ENCODE data around the gene ZNF423. TPM values are rescaled to one million over a fixed set of nuclear protein-coding genes. Genes with fewer than 3 reads are reported as not detected.

The ZNF423 gene
- total and polyA plus RNA-seq, 2 experiments from 2014 or later, result 14.9 to 41.8 TPM

DNA sequence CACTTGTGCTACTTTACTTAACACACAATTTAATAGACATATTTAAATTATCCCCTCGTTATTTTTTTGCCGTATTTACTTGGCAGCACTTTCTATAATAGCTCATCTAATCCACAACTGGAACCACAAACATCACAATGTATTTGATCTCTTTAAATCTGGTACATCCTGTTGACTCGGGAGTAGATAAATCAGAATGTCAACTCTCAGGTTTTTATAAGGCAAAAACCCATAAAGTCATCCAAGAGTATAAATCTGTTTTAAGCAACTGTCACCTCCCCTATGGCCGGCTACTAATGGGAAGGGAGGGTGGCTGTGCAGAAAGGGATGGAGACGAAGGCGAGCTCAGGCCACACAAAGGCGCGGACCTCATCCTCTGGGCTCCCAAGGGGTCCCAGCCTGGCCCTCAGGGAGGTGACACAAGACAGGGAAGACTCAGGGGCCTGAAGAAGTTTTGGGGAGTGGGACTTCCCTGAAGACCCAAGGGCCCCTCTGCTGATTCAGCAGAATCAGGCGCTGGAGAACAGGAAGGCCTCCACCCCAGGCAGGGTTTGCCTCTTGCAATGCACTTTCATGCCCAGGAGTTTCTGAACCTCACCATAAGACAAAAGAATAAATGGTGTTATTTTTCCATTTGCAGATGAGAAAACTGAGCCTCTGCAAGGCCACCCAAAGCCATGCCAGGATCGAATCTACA lies 122.5 kb downstream of the ZNF423 start:
- 0 out of 2 replicates have a peak, but pooled peaks cover 3% of the 10 kb centered on the region for H3K79me2 ChIP-seq (replicated peaks; ENCODE audit: insufficient read depth)
- peaks cover 14% of the 10 kb centered on the region for H3K9me3 Mint-ChIP-seq
- peaks cover 8% of the 10 kb centered on the region; the same call in 1 of the 2 replicates for H3K4me1 ChIP-seq (ENCODE audit: insufficient read depth)
- no peak overlapping the region for H3K4me2 ChIP-seq
- no peaks in the 10 kb centered on the region for H3K9me2 ChIP-seq (ENCODE audit: insufficient read depth)
- ATAC-seq, result no peak
- H2AFZ ChIP-seq, result no peak overlapping the region
- H3K27ac Mint-ChIP-seq, result no peak overlapping the region
- peaks cover 25% of the 10 kb centered on the region for H3K36me3 Mint-ChIP-seq (ENCODE audit: low read depth)
- H3K27me3 Mint-ChIP-seq (ENCODE audit: insufficient read depth, low read depth, poor library complexity), result peaks cover 4% of the 10 kb centered on the region
- H3K4me3 Mint-ChIP-seq, result no peak overlapping the region; the same call in 2 of the 3 replicates
- no peak overlapping the region for H3K4me3 ChIP-seq
- no peaks in the 10 kb centered on the region for H3K27me3 ChIP-seq (ENCODE audit: insufficient read depth)
- no peak for DNase-seq (ENCODE audit: low spot score)
- no peak for TF ChIP-seq ZNF462 (CRISPR knock-in tag; IDR thresholded peaks at IDR 0.05)
- TF ChIP-seq ZNF114 (CRISPR knock-in tag; IDR thresholded peaks at IDR 0.05), result no peak
- no peak for TF ChIP-seq POLR2AphosphoS5 (IDR thresholded peaks at IDR 0.05; ENCODE audit: low read depth)
- TF ChIP-seq EZH2 (IDR thresholded peaks at IDR 0.05; ENCODE audit: low read depth, unreplicated experiment), result no peak
- TF ChIP-seq REST (IDR thresholded peaks at IDR 0.05; ENCODE audit: unreplicated experiment), result no peak
- TF ChIP-seq ETS1 (IDR thresholded peaks at IDR 0.05), result no peak
- TF ChIP-seq NANOG (IDR thresholded peaks at IDR 0.05; ENCODE audit: borderline replicate concordance), result no peak
- no peak for TF ChIP-seq EZH2phosphoT487 (IDR thresholded peaks at IDR 0.05; ENCODE audit: unreplicated experiment)
- TF ChIP-seq CREB1 (CRISPR knock-in tag; IDR thresholded peaks at IDR 0.05; ENCODE audit: low read depth), result no peak
- 0 out of 2 replicates have a peak, but pooled peaks cover 6% of the 10 kb centered on the region for H3K36me3 ChIP-seq (ENCODE audit: insufficient read depth)
- no peaks in the 10 kb centered on the region for H3F3A ChIP-seq (replicated peaks; ENCODE audit: low read depth)
- 0 out of 2 replicates have a peak, but pooled peaks cover 3% of the 10 kb centered on the region for H4K20me1 ChIP-seq (replicated peaks; ENCODE audit: insufficient read depth)
- H3K4me1 Mint-ChIP-seq, result peaks cover 25% of the 10 kb centered on the region
- H3K27ac ChIP-seq (ENCODE audit: low read depth), result no peak overlapping the region; the same call in 1 of the 2 replicates
